Measurements from ENCODE around the gene MAPKAPK3.

MAPKAPK3 gene

DNA sequence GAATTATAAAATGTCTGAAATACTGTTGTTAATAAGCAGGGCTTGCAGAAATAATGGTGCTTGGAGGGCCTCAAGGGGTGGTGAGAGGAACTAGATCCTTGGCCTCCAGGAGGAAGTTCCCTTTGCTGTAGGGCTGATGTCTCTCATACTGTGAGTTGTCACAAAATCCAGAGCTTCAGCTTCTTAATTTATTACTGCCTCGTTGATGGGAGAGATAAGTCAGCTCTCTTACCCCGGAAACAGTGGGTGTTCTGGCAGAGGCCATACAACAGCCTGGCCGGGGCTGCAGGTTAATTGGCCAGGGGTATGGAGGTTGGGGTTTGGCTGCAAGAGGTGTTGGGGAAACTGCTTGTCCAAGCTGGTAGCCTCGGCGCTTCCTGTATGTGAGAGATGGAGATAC, 15.5 kb downstream of the MAPKAPK3 start:
- TF ChIP-seq, protein P1, sequence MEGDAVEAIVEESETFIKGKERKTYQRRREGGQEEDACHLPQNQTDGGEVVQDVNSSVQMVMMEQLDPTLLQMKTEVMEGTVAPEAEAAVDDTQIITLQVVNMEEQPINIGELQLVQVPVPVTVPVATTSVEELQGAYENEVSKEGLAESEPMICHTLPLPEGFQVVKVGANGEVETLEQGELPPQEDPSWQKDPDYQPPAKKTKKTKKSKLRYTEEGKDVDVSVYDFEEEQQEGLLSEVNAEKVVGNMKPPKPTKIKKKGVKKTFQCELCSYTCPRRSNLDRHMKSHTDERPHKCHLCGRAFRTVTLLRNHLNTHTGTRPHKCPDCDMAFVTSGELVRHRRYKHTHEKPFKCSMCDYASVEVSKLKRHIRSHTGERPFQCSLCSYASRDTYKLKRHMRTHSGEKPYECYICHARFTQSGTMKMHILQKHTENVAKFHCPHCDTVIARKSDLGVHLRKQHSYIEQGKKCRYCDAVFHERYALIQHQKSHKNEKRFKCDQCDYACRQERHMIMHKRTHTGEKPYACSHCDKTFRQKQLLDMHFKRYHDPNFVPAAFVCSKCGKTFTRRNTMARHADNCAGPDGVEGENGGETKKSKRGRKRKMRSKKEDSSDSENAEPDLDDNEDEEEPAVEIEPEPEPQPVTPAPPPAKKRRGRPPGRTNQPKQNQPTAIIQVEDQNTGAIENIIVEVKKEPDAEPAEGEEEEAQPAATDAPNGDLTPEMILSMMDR (IDR thresholded peaks at IDR 0.05; ENCODE audit: low read depth, low read length) = no peak
- H3K4me3 ChIP-seq (ENCODE audit: low read depth, low read length) = no peak overlapping the region
- no peak for DNase-seq (ENCODE audit: low read depth, low spot score)
- in situ Hi-C loops (cut with HindIII; ENCODE audit: low sequenced_read_pairs) = no loop called here

DNA sequence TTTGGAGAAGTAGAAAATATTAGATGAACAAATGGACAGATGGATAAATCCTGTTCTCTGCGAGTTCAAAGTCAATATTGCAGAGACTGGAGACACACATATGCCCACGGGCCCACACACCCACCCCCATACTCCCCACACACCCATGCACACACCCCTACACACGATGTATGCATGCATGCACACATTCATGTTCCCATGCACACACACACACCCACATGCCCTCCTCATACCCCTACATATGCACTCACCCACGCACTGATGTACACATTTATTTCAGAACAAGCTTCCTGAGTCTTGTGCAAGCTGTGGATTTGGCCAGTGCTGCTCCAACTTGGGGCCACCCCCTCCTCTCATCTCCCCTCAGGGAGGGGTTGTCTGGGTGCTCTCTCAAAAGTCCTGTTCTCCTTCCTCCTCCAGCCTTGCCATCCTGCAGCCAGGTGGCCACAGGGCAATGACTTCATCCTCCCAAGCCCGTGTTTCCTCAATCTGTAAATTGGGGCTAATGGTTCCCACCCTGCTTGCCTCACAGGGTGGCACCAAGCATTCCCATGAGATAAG, 16.4 kb downstream of the MAPKAPK3 start:
- TF ChIP-seq, protein P1 (IDR thresholded peaks at IDR 0.05; ENCODE audit: low read depth, low read length) = no peak
- no peak overlapping the region for H3K4me3 ChIP-seq (ENCODE audit: low read depth, low read length)
- DNase-seq (ENCODE audit: low read depth, low spot score) = no peak
- in situ Hi-C loops (cut with HindIII; ENCODE audit: low sequenced_read_pairs) = no loop called here

DNA sequence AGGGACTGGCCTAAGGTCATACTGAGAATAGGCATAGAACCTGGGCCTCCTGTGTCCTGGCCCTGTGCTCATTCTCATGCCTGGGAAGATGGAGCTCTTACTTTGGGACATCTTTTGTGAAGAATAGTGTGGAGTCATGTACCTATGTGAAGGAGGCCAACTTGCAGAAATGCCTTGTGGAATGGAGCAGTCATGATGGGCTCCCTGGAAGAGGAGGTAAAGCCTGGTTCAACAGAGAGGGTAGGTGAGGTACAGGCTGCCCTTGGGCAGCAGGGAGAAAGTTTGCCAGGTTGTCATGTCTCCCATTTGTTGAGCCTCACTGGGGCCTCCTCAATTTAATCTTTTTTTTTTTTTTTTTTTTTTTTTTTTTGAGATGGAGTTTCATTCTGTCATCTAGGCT, 18.1 kb downstream of the MAPKAPK3 start:
- in situ Hi-C loops (cut with HindIII; ENCODE audit: low sequenced_read_pairs) = no loop called here

DNA sequence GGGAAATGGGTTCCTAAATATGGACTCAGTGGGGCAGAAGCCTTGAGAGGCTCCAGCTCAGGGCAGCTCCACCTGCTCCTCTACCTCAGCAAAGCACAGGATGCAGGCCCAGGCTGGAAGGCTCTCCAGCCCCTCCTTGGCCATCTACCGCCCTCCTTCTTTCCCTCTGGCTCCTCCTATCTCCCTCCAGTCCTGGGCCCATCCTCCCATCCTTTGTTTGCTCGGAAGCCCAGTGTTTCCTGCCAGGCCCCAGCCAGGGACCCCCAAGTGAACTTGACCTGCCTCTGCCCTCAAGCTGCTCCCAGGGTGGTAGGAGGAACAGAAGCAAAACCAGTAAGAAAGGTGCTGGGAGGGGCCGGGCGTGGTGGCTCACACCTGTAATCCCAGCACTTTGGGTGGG, 20.1 kb downstream of the MAPKAPK3 start:
- DNase-seq (ENCODE audit: low read depth, low spot score) = no peak
- in situ Hi-C loops (cut with HindIII; ENCODE audit: low sequenced_read_pairs) = no loop called here
- TF ChIP-seq, protein P1 (IDR thresholded peaks at IDR 0.05; ENCODE audit: low read depth, low read length) = no peak
- H3K4me3 ChIP-seq (ENCODE audit: low read depth, low read length) = no peak overlapping the region

More for the DNA sequence above, 18.1 kb downstream of the MAPKAPK3 start:
- TF ChIP-seq, protein P1 (IDR thresholded peaks at IDR 0.05; ENCODE audit: low read depth, low read length) = no peak
- DNase-seq (ENCODE audit: low read depth, low spot score) = no peak
- no peak overlapping the region for H3K4me3 ChIP-seq (ENCODE audit: low read depth, low read length)

DNA sequence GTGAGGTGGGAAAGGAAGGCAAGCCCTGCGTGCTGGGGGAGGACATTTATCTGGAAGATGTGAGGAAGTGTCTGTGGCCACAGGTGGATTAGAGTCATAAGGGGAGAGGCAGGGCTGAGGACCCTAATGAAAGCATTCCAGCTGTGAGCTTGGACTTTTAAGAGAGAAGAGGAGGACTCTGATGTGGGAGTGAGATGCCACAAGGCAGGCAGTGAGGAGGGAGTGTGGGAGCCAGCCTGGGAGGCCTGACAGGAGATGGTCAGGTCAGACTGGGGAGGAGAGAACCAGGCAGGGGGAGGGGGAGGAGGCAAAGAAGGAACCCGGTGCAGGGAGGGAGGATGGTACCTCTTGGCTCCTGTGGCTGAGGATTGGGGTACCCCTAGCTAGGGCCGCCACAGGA, 21.0 kb downstream of the MAPKAPK3 start:
- no peak overlapping the region for H3K4me3 ChIP-seq (ENCODE audit: low read depth, low read length)
- in situ Hi-C loops (cut with HindIII; ENCODE audit: low sequenced_read_pairs) = no loop called here
- TF ChIP-seq, protein P1 (IDR thresholded peaks at IDR 0.05; ENCODE audit: low read depth, low read length) = no peak
- no peak for DNase-seq (ENCODE audit: low read depth, low spot score)

DNA sequence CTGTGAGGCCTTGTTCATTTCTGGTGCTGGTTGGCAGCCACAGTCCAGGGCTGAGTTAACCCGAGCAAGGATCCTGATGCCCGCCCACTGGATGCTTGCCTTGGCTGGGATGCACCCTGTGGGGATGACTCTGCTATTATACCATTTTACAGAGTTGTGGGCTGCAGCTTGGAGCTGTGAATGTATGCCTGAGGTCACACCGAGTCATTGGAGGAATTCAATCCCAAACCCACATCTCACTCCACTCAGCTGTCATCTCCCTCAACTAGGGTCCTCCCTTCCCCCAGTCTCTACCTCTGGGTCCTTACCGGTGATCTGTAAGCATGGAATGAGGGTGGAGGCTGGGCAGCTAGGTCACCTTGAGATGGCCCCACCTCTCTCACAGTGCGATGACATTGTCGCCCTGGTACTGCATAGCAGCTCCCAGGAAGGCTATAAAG, 22.1 kb downstream of the MAPKAPK3 start:
- DNase-seq (ENCODE audit: low read depth, low spot score) = peak; percentile 69

More for the DNA sequence above, 22.1 kb downstream of the MAPKAPK3 start:
- no peak overlapping the region for H3K4me3 ChIP-seq (ENCODE audit: low read depth, low read length)
- TF ChIP-seq, protein P1 (IDR thresholded peaks at IDR 0.05; ENCODE audit: low read depth, low read length) = no peak
- in situ Hi-C loops (cut with HindIII; ENCODE audit: low sequenced_read_pairs) = no loop called here
